ENCODE results near the gene ZNF714. TPM values are rescaled to one million over a fixed set of nuclear protein-coding genes. Genes with fewer than 3 reads are reported as not detected.
A peak's percentile ranks its signal among the peaks of the same experiment; 100 is the strongest.

ZNF714 gene
- polyA plus RNA-seq, 1 donor (not counting 4 experiments of a cell fraction or from before 2014, with no cell fraction given): 8.8 TPM

DNA sequence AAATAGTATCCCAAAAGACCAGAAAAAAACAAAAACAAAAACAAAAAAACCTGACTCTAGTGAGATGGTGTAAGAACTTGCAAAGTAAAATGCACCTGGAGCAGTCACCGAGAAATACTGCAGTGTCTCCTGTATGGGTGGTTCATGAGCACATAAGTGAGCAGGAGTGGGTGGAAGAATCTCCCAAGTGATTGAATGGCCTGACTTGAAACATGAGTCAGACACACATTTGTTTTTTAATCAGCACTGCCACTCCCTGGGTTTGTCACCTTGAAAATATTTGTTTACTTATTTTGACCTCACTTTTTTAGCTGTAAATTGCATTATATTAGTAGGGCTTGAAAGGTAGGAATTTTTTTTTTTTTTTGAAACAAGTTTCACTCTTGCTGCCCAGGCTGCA, 61.9 kb downstream of the ZNF714 start:
- H3K9ac ChIP-seq (ENCODE audit: control insufficient read depth, extremely low read depth, insufficient read depth, low read length): peak overlapping the region; percentile 52
- H3K27me3 ChIP-seq (ENCODE audit: control insufficient read depth, extremely low read depth, insufficient read depth, low read length): no peaks in the 10 kb centered on the region
- peak overlapping the region; percentile 89 for H3K27ac ChIP-seq (ENCODE audit: control insufficient read depth, insufficient read depth, low read length)
- H3K4me2 ChIP-seq (ENCODE audit: control insufficient read depth, extremely low read depth, insufficient read depth, low read depth, low read length): peak overlapping the region; percentile 75
- H3K9me3 ChIP-seq (ENCODE audit: control insufficient read depth, low read depth, low read length): no peaks in the 10 kb centered on the region
- dilution Hi-C loops (cut with MboI; ENCODE audit: extremely low pct_ligation_motif_present, low sequenced_read_pairs): no loop called here
- no peaks in the 10 kb centered on the region for H4K20me1 ChIP-seq (ENCODE audit: control insufficient read depth, extremely low read depth, insufficient read depth, low read length)
- peaks cover 18% of the 10 kb centered on the region for H3K79me2 ChIP-seq (ENCODE audit: control insufficient read depth, insufficient read depth, low read length)
- H2AFZ ChIP-seq (ENCODE audit: control insufficient read depth, low read length): no peak overlapping the region
- DNase-seq (ENCODE audit: low read depth, low spot score) (peak; percentile 21), FAIRE-seq (no peak)
- H3K36me3 ChIP-seq (ENCODE audit: control insufficient read depth in 2 of 2, extremely low read depth in 1 of 2, insufficient read depth in 2 of 2, low read length in 2 of 2): peaks cover 5 to 8% of the 10 kb centered on the region in 2 experiments
- TF ChIP-seq, protein P1, sequence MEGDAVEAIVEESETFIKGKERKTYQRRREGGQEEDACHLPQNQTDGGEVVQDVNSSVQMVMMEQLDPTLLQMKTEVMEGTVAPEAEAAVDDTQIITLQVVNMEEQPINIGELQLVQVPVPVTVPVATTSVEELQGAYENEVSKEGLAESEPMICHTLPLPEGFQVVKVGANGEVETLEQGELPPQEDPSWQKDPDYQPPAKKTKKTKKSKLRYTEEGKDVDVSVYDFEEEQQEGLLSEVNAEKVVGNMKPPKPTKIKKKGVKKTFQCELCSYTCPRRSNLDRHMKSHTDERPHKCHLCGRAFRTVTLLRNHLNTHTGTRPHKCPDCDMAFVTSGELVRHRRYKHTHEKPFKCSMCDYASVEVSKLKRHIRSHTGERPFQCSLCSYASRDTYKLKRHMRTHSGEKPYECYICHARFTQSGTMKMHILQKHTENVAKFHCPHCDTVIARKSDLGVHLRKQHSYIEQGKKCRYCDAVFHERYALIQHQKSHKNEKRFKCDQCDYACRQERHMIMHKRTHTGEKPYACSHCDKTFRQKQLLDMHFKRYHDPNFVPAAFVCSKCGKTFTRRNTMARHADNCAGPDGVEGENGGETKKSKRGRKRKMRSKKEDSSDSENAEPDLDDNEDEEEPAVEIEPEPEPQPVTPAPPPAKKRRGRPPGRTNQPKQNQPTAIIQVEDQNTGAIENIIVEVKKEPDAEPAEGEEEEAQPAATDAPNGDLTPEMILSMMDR (optimal IDR thresholded peaks at IDR 0.05 in 1 of 3, IDR thresholded peaks at IDR 0.05 in 1 of 3, conservative IDR thresholded peaks at IDR 0.05 in 1 of 3; ENCODE audit: extremely low read depth in 1 of 3, insufficient read depth in 2 of 3, low read length in 3 of 3): no peak
- TF ChIP-seq EZH2 (IDR thresholded peaks at IDR 0.05; ENCODE audit: low read length): no peak
- no peaks in the 10 kb centered on the region for H3K9me1 ChIP-seq (ENCODE audit: control insufficient read depth, extremely low read depth, insufficient read depth, low read length)
- H3K4me3 ChIP-seq (ENCODE audit: control insufficient read depth in 2 of 3, extremely low read depth in 1 of 3, insufficient read depth in 2 of 3, low read depth in 1 of 3, low read length in 3 of 3): peak overlapping the region in 1 of 3 experiments; percentile 88
- peaks cover 11% of the 10 kb centered on the region for H3K4me1 ChIP-seq (ENCODE audit: control insufficient read depth, extremely low read depth, insufficient read depth, low read length)

- peaks cover 8 to 25% of the 10 kb centered on the region in 2 experiments for H3K36me3 ChIP-seq (ENCODE audit: control insufficient read depth in 2 of 2, extremely low read depth in 1 of 2, insufficient read depth in 2 of 2, low read length in 2 of 2)
- H3K79me2 ChIP-seq (ENCODE audit: control insufficient read depth, insufficient read depth, low read length): peaks cover 22% of the 10 kb centered on the region
- peaks cover 11% of the 10 kb centered on the region for H3K4me1 ChIP-seq (ENCODE audit: control insufficient read depth, extremely low read depth, insufficient read depth, low read length)
- no peaks in the 10 kb centered on the region for H3K9me1 ChIP-seq (ENCODE audit: control insufficient read depth, extremely low read depth, insufficient read depth, low read length)
- no peak overlapping the region for H3K27ac ChIP-seq (ENCODE audit: control insufficient read depth, insufficient read depth, low read length)
- no peak overlapping the region for H3K4me2 ChIP-seq (ENCODE audit: control insufficient read depth, extremely low read depth, insufficient read depth, low read depth, low read length)
- no peak overlapping the region for H3K4me3 ChIP-seq (ENCODE audit: control insufficient read depth in 2 of 3, extremely low read depth in 1 of 3, insufficient read depth in 2 of 3, low read depth in 1 of 3, low read length in 3 of 3)
- no peaks in the 10 kb centered on the region for H3K9me3 ChIP-seq (ENCODE audit: control insufficient read depth, low read depth, low read length)
- no peaks in the 10 kb centered on the region for H3K27me3 ChIP-seq (ENCODE audit: control insufficient read depth, extremely low read depth, insufficient read depth, low read length)
- no peaks in the 10 kb centered on the region for H4K20me1 ChIP-seq (ENCODE audit: control insufficient read depth, extremely low read depth, insufficient read depth, low read length)
- H2AFZ ChIP-seq (ENCODE audit: control insufficient read depth, low read length): no peak overlapping the region
- TF ChIP-seq, protein P1 (optimal IDR thresholded peaks at IDR 0.05 in 1 of 3, IDR thresholded peaks at IDR 0.05 in 1 of 3, conservative IDR thresholded peaks at IDR 0.05 in 1 of 3; ENCODE audit: extremely low read depth in 1 of 3, insufficient read depth in 2 of 3, low read length in 3 of 3): no peak
- no peak for TF ChIP-seq EZH2 (IDR thresholded peaks at IDR 0.05; ENCODE audit: low read length)
- FAIRE-seq (no peak), DNase-seq (ENCODE audit: low read depth, low spot score) (no peak)
- dilution Hi-C loops (cut with MboI; ENCODE audit: extremely low pct_ligation_motif_present, low sequenced_read_pairs): no loop called here
- no peak overlapping the region for H3K9ac ChIP-seq (ENCODE audit: control insufficient read depth, extremely low read depth, insufficient read depth, low read length)
Observed at GRCh38 chr19:21147540-21147939, 65.5 kb downstream of the ZNF714 start.

All from keratinocyte (primary cell).